HepG2 (cell line): ENCODE data around the gene BCAM. TPM values are rescaled to one million over a fixed set of nuclear protein-coding genes. Genes with fewer than 3 reads are reported as not detected.

ENCODE experiments used
- ATF5 ChIP-seq: sonication (generic); formaldehyde crosslinking; IDR thresholded peaks from 2 replicates; pipeline ENCODE4 v1.4.0; 2020; ENCODE audit warnings: mild to moderate bottlenecking, low read depth, missing genetic modification reagents
- CERS6 ChIP-seq: sonication (generic); formaldehyde crosslinking; IDR thresholded peaks from 2 replicates; pipeline ENCODE4 v1.5.0; 2020; ENCODE audit warnings: missing genetic modification reagents
- GABPA ChIP-seq, 2 experiments: IDR thresholded peaks; 2 replicates each; pipeline ENCODE4 v1.6.1; 2011 to 2016; ENCODE audit warnings: low read depth in 2 of 2, low read length in 1 of 2, missing biosample characterization in 1 of 2, missing genetic modification characterization in 1 of 2
- MAFG ChIP-seq: sonication (generic); formaldehyde crosslinking; IDR thresholded peaks from 2 replicates; pipeline ENCODE4 v1.5.1; 2020; ENCODE audit warnings: mild to moderate bottlenecking, missing genetic modification reagents
- MNT ChIP-seq: fragments of 450-650 bp; IDR thresholded peaks from 2 replicates; pipeline ENCODE4 v1.6.1; 2016
- MXI1 ChIP-seq: IDR thresholded peaks from 3 replicates; pipeline ENCODE4 v1.6.1; 2012; ENCODE audit warnings: low read depth, low read length, inconsistent platforms, borderline replicate concordance
- NCOR1 ChIP-seq: fragments of 200-600 bp; sonication (generic); IDR thresholded peaks from 2 replicates; pipeline ENCODE4 v1.7.0; 2017; ENCODE audit warnings: antibody characterized with exemption, low read length, borderline replicate concordance
- PAXIP1 ChIP-seq: sonication (generic); formaldehyde crosslinking; conservative IDR thresholded peaks from 2 replicates; pipeline ENCODE4 v1.4.0; 2020; ENCODE audit warnings: mild to moderate bottlenecking, missing genetic modification reagents, moderate library complexity
- SAP130 ChIP-seq: IDR thresholded peaks from 2 replicates; pipeline ENCODE4 v1.6.1; 2016; ENCODE audit warnings: low read depth
- SNRNP70 ChIP-seq: fragments of 200-400 bp; formaldehyde crosslinking; IDR thresholded peaks from 2 replicates; pipeline ENCODE4 v1.6.1; 2017; ENCODE audit warnings: mild to moderate bottlenecking, low read depth, low read length, moderate library complexity
- SP2 ChIP-seq: sonication (generic); formaldehyde crosslinking; IDR thresholded peaks from 2 replicates; pipeline ENCODE4 v1.5.1; 2020; ENCODE audit warnings: mild to moderate bottlenecking, missing genetic modification reagents
- SRY ChIP-seq: sonication (generic); formaldehyde crosslinking; IDR thresholded peaks from 2 replicates; pipeline ENCODE4 v1.8.0; 2022; ENCODE audit warnings: mild to moderate bottlenecking, missing genetic modification reagents
- U2AF1 ChIP-seq: fragments of 200-400 bp; formaldehyde crosslinking; optimal IDR thresholded peaks from 2 replicates; pipeline ENCODE3; 2017; ENCODE audit warnings: mild to moderate bottlenecking, low read depth, low read length
- ZBTB3 ChIP-seq: sonication (generic); formaldehyde crosslinking; IDR thresholded peaks from 2 replicates; pipeline ENCODE4 v1.4.0; 2020; ENCODE audit warnings: low read depth, mild to moderate bottlenecking, moderate library complexity, missing genetic modification reagents, borderline replicate concordance
- ZFP36L1 ChIP-seq: sonication (generic); formaldehyde crosslinking; IDR thresholded peaks from 2 replicates; pipeline ENCODE4 v1.8.0; 2022; ENCODE audit warnings: mild to moderate bottlenecking, missing genetic modification reagents, moderate library complexity
- ZNF17 ChIP-seq: sonication (generic); formaldehyde crosslinking; IDR thresholded peaks from 2 replicates; pipeline ENCODE4 v1.5.0; 2020; ENCODE audit warnings: mild to moderate bottlenecking, missing genetic modification reagents
- ZNF20 ChIP-seq: sonication (generic); formaldehyde crosslinking; IDR thresholded peaks from 2 replicates; pipeline ENCODE4 v1.4.0; 2020; ENCODE audit warnings: mild to moderate bottlenecking, moderate library complexity, missing genetic modification reagents
- ZNF3 ChIP-seq: IDR thresholded peaks from 2 replicates; pipeline ENCODE4 v1.7.0; 2017; ENCODE audit warnings: inconsistent platforms
- ZNF335 ChIP-seq: sonication (generic); formaldehyde crosslinking; IDR thresholded peaks from 2 replicates; pipeline ENCODE4 v1.4.0; 2020; ENCODE audit warnings: missing genetic modification reagents
- ZNF530 ChIP-seq: sonication (generic); formaldehyde crosslinking; IDR thresholded peaks from 2 replicates; pipeline ENCODE4 v1.5.0; 2020; ENCODE audit warnings: low read depth, mild to moderate bottlenecking, missing genetic modification reagents
- ZNF569 ChIP-seq: sonication (generic); formaldehyde crosslinking; IDR thresholded peaks from 2 replicates; pipeline ENCODE4 v1.5.0; 2020; ENCODE audit warnings: mild to moderate bottlenecking, missing genetic modification reagents, moderate library complexity, borderline replicate concordance
- ZNF597 ChIP-seq: sonication (generic); formaldehyde crosslinking; IDR thresholded peaks from 2 replicates; pipeline ENCODE4 v1.5.0; 2020; ENCODE audit warnings: missing genetic modification reagents
- ZNF605 ChIP-seq: sonication (generic); formaldehyde crosslinking; IDR thresholded peaks from 2 replicates; pipeline ENCODE4 v1.8.0; 2022; ENCODE audit warnings: mild to moderate bottlenecking, missing genetic modification reagents
- ZNF850 ChIP-seq: sonication (generic); formaldehyde crosslinking; conservative IDR thresholded peaks from 2 replicates; pipeline ENCODE4 v1.9.0; 2021; ENCODE audit warnings: mild to moderate bottlenecking, missing genetic modification reagents
- ZSCAN22 ChIP-seq: sonication (generic); formaldehyde crosslinking; IDR thresholded peaks from 2 replicates; pipeline ENCODE4 v1.4.0; 2020; ENCODE audit warnings: mild to moderate bottlenecking, missing genetic modification reagents
- polyA plus RNA-seq, 8 experiments: library from polyadenylated mRNA; depleted of rRNA in 3 of 8; stranded (reverse) in 7 of 8; unstranded in 1 of 8; fragments of >200 nt; fragmentation: Illumina TruSeq in 4 of 8; extraction: Trizol in 4 of 8; gene quantifications; 2 replicates each; pipeline versions ENCODE4 v1.2.1 to v1.2.3, GENCODE V29; 2011 to 2016; ENCODE audit warnings: low read depth in 4 of 8, missing spikeins in 1 of 8, mixed read lengths in 1 of 8; ENCODE audit not compliant: insufficient read depth in 1 of 8
- total RNA-seq, 5 experiments: library from RNA; depleted of rRNA; stranded (reverse); fragments of >200 nt; fragmentation: Illumina TruSeq; extraction: Trizol; gene quantifications; 2 replicates each; pipeline ENCODE4 v1.2.3, GENCODE V29; 2016; ENCODE audit warnings: low read depth in 1 of 5

Gene BCAM
- total and polyA plus RNA-seq, 2 of the 13 experiments (the other 11 are each of a cell fraction or from before 2014, with no cell fraction given) = 51.2 to 62.7 TPM

- TF ChIP-seq MNT (no peak), PAXIP1 (CRISPR knock-in tag) (0 out of 2 replicates have a peak, but pooled peaks have one; percentile 1), ZNF335 (CRISPR knock-in tag) (no peak), ZBTB3 (CRISPR knock-in tag) (no peak), MXI1 (no peak), ZNF569 (CRISPR knock-in tag) (no peak), ZSCAN22 (CRISPR knock-in tag) (no peak), NCOR1 (no peak), SP2 (CRISPR knock-in tag) (no peak), GABPA (IDR thresholded peaks at IDR 0.05; ENCODE audit: low read depth, low read length) (no peak), GABPA (CRISPR knock-in tag; IDR thresholded peaks at IDR 0.05; ENCODE audit: low read depth) (no peak), ATF5 (CRISPR knock-in tag) (no peak), ZNF3 (CRISPR knock-in tag) (no peak), ZNF17 (CRISPR knock-in tag) (no peak), ZNF597 (CRISPR knock-in tag) (no peak), SRY (CRISPR knock-in tag) (no peak), SNRNP70 (no peak), U2AF1 (no peak), ZFP36L1 (no peak), SAP130 (CRISPR knock-in tag) (peak; percentile 6; the same call in 1 of the 2 replicates), ZNF530 (no peak), CERS6 (CRISPR knock-in tag) (no peak), ZNF20 (CRISPR knock-in tag) (no peak), ZNF850 (CRISPR knock-in tag) (no peak), ZNF605 (CRISPR knock-in tag) (peak; percentile 28; the same call in 1 of the 2 replicates), MAFG (CRISPR knock-in tag) (no peak)
These were observed 14.4 kb downstream of the BCAM start (continued) for GRCh38 chr19:44823373-44823698.
